Measurements from ENCODE around the gene PPP4C.

Gene PPP4C

GRCh38 chr16:30063278-30063892 is 12.4 kb upstream of the PPP4C start:
- Histone ChIP-seq H2BK120ac (ENCODE audit: low read depth, low read length) (no peak overlapping the region), H3K23ac (ENCODE audit: low read depth, low read length, poor library complexity) (peak overlapping the region; percentile 15), H2BK15ac (ENCODE audit: low read length) (peak overlapping the region; percentile 6), H3K14ac (ENCODE audit: low read length) (no peak overlapping the region), H4K8ac (ENCODE audit: low read depth, low read length) (no peak overlapping the region), H3K9me3 (replicated peaks in 1 of 2; ENCODE audit: control insufficient read depth in 2 of 2, insufficient read depth in 1 of 2, low read depth in 1 of 2, low read length in 2 of 2) (no peaks in the 10 kb centered on the region), H3K27ac (replicated peaks; ENCODE audit: low read length) (peak overlapping the region; percentile 99), H3K4me3 (ENCODE audit: low read length in 2 of 2) (peak overlapping the region; percentile 95 to 99), H3K4ac (ENCODE audit: low read length) (no peak overlapping the region), H3K27me3 (ENCODE audit: control insufficient read depth in 3 of 3, insufficient read depth in 3 of 3, low read depth in 1 of 3, low read length in 3 of 3) (no peaks in the 10 kb centered on the region), H2BK5ac (ENCODE audit: low read length) (peak overlapping the region; percentile 88), H3K4me1 (ENCODE audit: control insufficient read depth in 2 of 2, insufficient read depth in 1 of 2, low read depth in 1 of 2, low read length in 2 of 2) (peaks cover 17 to 22% of the 10 kb centered on the region in 2 donors), H3K4me2 (ENCODE audit: insufficient read depth, low read length, poor library complexity, severe bottlenecking) (peak overlapping the region; percentile 47), H2AFZ (ENCODE audit: low read length) (peak overlapping the region; percentile 93), H3K79me1 (ENCODE audit: low read depth, low read length) (peaks cover 16% of the 10 kb centered on the region), H4K91ac (ENCODE audit: low read depth, low read length, poor library complexity) (peak overlapping the region; percentile 86), H3K18ac (ENCODE audit: low read length) (peak overlapping the region; percentile 31), H3K9ac (ENCODE audit: low read depth, low read length, poor library complexity) (peak overlapping the region; percentile 90), H2BK12ac (ENCODE audit: low read length) (no peak overlapping the region), H3K36me3 (replicated peaks in 1 of 2; ENCODE audit: control insufficient read depth in 2 of 2, insufficient read depth in 2 of 2, low read length in 2 of 2) (peaks cover 10 to 49% of the 10 kb centered on the region in 2 donors), H2AK5ac (ENCODE audit: low read depth, low read length) (peak overlapping the region; percentile 85)
- DNase-seq (ENCODE audit: low spot score) = no peak
- no CpG with 5 or more reads among the region's 12 CpGs for WGBS, 2 donors (ENCODE audit: extremely low coverage in 2 of 2, insufficient read length in 2 of 2, insufficient replicate concordance in 1 of 2)

- DNase-seq (ENCODE audit: low spot score) = no peak
- Histone ChIP-seq H4K91ac (ENCODE audit: low read depth, low read length, poor library complexity) (peak overlapping the region; percentile 86), H3K4me2 (ENCODE audit: insufficient read depth, low read length, poor library complexity, severe bottlenecking) (peak overlapping the region; percentile 84), H2AK5ac (ENCODE audit: low read depth, low read length) (peak overlapping the region; percentile 98), H3K14ac (ENCODE audit: low read length) (no peak overlapping the region), H3K4me1 (ENCODE audit: control insufficient read depth in 2 of 2, insufficient read depth in 1 of 2, low read depth in 1 of 2, low read length in 2 of 2) (peaks cover 17 to 24% of the 10 kb centered on the region in 2 donors), H4K8ac (ENCODE audit: low read depth, low read length) (no peak overlapping the region), H2BK15ac (ENCODE audit: low read length) (peak overlapping the region; percentile 13), H3K9ac (ENCODE audit: low read depth, low read length, poor library complexity) (peak overlapping the region; percentile 97), H2BK5ac (ENCODE audit: low read length) (peak overlapping the region; percentile 88), H3K27me3 (ENCODE audit: control insufficient read depth in 3 of 3, insufficient read depth in 3 of 3, low read depth in 1 of 3, low read length in 3 of 3) (no peaks in the 10 kb centered on the region), H3K36me3 (replicated peaks in 1 of 2; ENCODE audit: control insufficient read depth in 2 of 2, insufficient read depth in 2 of 2, low read length in 2 of 2) (peaks cover 18 to 50% of the 10 kb centered on the region in 2 donors), H2BK12ac (ENCODE audit: low read length) (no peak overlapping the region), H3K23ac (ENCODE audit: low read depth, low read length, poor library complexity) (peak overlapping the region; percentile 100), H3K18ac (ENCODE audit: low read length) (peak overlapping the region; percentile 100), H2BK120ac (ENCODE audit: low read depth, low read length) (peak overlapping the region; percentile 77), H3K9me3 (replicated peaks in 1 of 2; ENCODE audit: control insufficient read depth in 2 of 2, insufficient read depth in 1 of 2, low read depth in 1 of 2, low read length in 2 of 2) (no peaks in the 10 kb centered on the region), H3K4ac (ENCODE audit: low read length) (no peak overlapping the region), H3K27ac (replicated peaks; ENCODE audit: low read length) (peak overlapping the region; percentile 99), H3K79me1 (ENCODE audit: low read depth, low read length) (peaks cover 16% of the 10 kb centered on the region), H2AFZ (ENCODE audit: low read length) (peak overlapping the region; percentile 93), H3K4me3 (ENCODE audit: low read length in 2 of 2) (peak overlapping the region; percentile 95 to 99)
- no CpG with 5 or more reads among the region's 27 CpGs for WGBS, 2 donors (ENCODE audit: extremely low coverage in 2 of 2, insufficient read length in 2 of 2, insufficient replicate concordance in 1 of 2)
These were observed 11.7 kb upstream of the PPP4C start for GRCh38 chr16:30063893-30064728.

DNA sequence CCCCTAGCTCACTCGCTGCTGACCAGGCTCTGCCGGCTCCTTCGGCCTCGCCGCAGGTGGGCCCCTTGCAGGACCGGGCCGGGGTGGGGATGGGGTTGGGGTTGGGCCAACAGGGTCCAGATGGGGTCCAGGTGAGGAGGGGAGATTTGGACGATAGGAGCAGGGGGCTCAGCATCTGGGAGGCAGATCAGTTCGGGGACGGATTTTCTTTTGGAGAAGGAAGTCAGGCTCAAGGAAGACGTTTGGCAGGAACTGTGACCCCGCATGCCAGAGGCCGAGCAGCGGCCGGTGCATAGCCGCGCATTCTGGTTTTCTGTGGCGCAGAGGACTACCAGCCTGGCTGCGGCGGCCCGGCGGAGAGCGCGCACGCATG is 11.1 kb upstream of the PPP4C start:
- DNase-seq (ENCODE audit: low spot score) = peak; percentile 38
- no peak overlapping the region for H3K14ac ChIP-seq (ENCODE audit: low read length)
- peak overlapping the region; percentile 99 for H3K27ac ChIP-seq (replicated peaks; ENCODE audit: low read length)
- H2BK12ac ChIP-seq (ENCODE audit: low read length) = peak overlapping the region; percentile 12
- no peak overlapping the region for H3K4ac ChIP-seq (ENCODE audit: low read length)
- H3K4me3 ChIP-seq (ENCODE audit: low read length in 2 of 2) = peak overlapping the region; percentile 95 to 99
- peak overlapping the region; percentile 93 for H2AFZ ChIP-seq (ENCODE audit: low read length)
- peaks cover 17 to 26% of the 10 kb centered on the region in 2 donors for H3K4me1 ChIP-seq (ENCODE audit: control insufficient read depth in 2 of 2, insufficient read depth in 1 of 2, low read depth in 1 of 2, low read length in 2 of 2)
- peak overlapping the region; percentile 100 for H3K23ac ChIP-seq (ENCODE audit: low read depth, low read length, poor library complexity)
- H3K4me2 ChIP-seq (ENCODE audit: insufficient read depth, low read length, poor library complexity, severe bottlenecking) = peak overlapping the region; percentile 84
- no peaks in the 10 kb centered on the region for H3K9me3 ChIP-seq (replicated peaks in 1 of 2; ENCODE audit: control insufficient read depth in 2 of 2, insufficient read depth in 1 of 2, low read depth in 1 of 2, low read length in 2 of 2)
- peak overlapping the region; percentile 97 for H3K9ac ChIP-seq (ENCODE audit: low read depth, low read length, poor library complexity)
- peak overlapping the region; percentile 88 for H2BK5ac ChIP-seq (ENCODE audit: low read length)
- H3K79me1 ChIP-seq (ENCODE audit: low read depth, low read length) = peaks cover 16% of the 10 kb centered on the region
- WGBS, 2 donors (ENCODE audit: extremely low coverage in 2 of 2, insufficient read length in 2 of 2, insufficient replicate concordance in 1 of 2) = no CpG with 5 or more reads among the region's 25 CpGs
- no peaks in the 10 kb centered on the region for H3K27me3 ChIP-seq (ENCODE audit: control insufficient read depth in 3 of 3, insufficient read depth in 3 of 3, low read depth in 1 of 3, low read length in 3 of 3)
- peaks cover 24 to 51% of the 10 kb centered on the region in 2 donors for H3K36me3 ChIP-seq (replicated peaks in 1 of 2; ENCODE audit: control insufficient read depth in 2 of 2, insufficient read depth in 2 of 2, low read length in 2 of 2)
- peak overlapping the region; percentile 53 for H4K8ac ChIP-seq (ENCODE audit: low read depth, low read length)
- peak overlapping the region; percentile 98 for H2AK5ac ChIP-seq (ENCODE audit: low read depth, low read length)
- no peak overlapping the region for H4K91ac ChIP-seq (ENCODE audit: low read depth, low read length, poor library complexity)
- peak overlapping the region; percentile 100 for H3K18ac ChIP-seq (ENCODE audit: low read length)
- H2BK15ac ChIP-seq (ENCODE audit: low read length) = peak overlapping the region; percentile 13
- H2BK120ac ChIP-seq (ENCODE audit: low read depth, low read length) = peak overlapping the region; percentile 77

Data from neuronal stem cell (in vitro differentiated cells).